ENCODE measurements around the gene TNFAIP1. TPM values are rescaled to one million over a fixed set of nuclear protein-coding genes. Genes with fewer than 3 reads are reported as not detected.

TNFAIP1 gene
- polyA plus RNA-seq, 3 donors from 2014 or later = 4.7 to 11.6 (median 6.7) TPM

- H3K27me3 Mint-ChIP-seq (ENCODE audit: low read depth in 3 of 3) = peaks cover 6 to 10% (median 6%) of the 10 kb centered on the region in 3 donors
- H3K4me3 Mint-ChIP-seq = peak overlapping the region; percentile 30 to 91 (median 87)
- no peaks in the 10 kb centered on the region for H3K36me3 Mint-ChIP-seq
- no peak for DNase-seq
- peaks cover 25 to 31% of the 10 kb centered on the region in 2 donors for H3K4me1 Mint-ChIP-seq
- H3K27ac Mint-ChIP-seq = peak overlapping the region in 1 of 6 donors; percentile 58
- no peaks in the 10 kb centered on the region for H3K9me3 Mint-ChIP-seq
Measured at GRCh38 chr17:28317099-28317965, 18.2 kb upstream of the TNFAIP1 start.

GRCh38 chr17:28317966-28318758 lies 17.4 kb upstream of the TNFAIP1 start:
- no peaks in the 10 kb centered on the region for H3K36me3 Mint-ChIP-seq
- H3K4me3 Mint-ChIP-seq = peak overlapping the region; percentile 87 to 91 (median 88)

GRCh38 chr17:28318759-28319597 lies 16.6 kb upstream of the TNFAIP1 start, which contains the start of gene TMEM97:
TMEM97 (plus strand) TSS chr17:28319200; CDS start chr17:28319240, 40 bp downstream.
- Mint-ChIP-seq H3K4me3 (peak within 1 kb of the TSS; percentile 87 to 91 (median 88)), H3K27ac (peak within 1 kb of the TSS; percentile 58 to 85 (median 76)), H3K36me3 (no peaks in the 10 kb centered on the region), H3K9me3 (no peaks in the 10 kb centered on the region), H3K27me3 (ENCODE audit: low read depth in 3 of 3) (peaks cover 6 to 10% (median 6%) of the 10 kb centered on the region in 3 donors), H3K4me1 (peaks cover 25 to 31% of the 10 kb centered on the region in 2 donors)
- DNase-seq = peak; percentile 95

More at GRCh38 chr17:28317966-28318758, 17.4 kb upstream of the TNFAIP1 start:
- H3K9me3 Mint-ChIP-seq = no peaks in the 10 kb centered on the region
- peak overlapping the region in 4 of 6 donors; percentile 24 to 85 (median 58) for H3K27ac Mint-ChIP-seq
- H3K27me3 Mint-ChIP-seq (ENCODE audit: low read depth in 3 of 3) = peaks cover 6 to 10% (median 6%) of the 10 kb centered on the region in 3 donors
- DNase-seq = no peak
- peaks cover 25 to 31% of the 10 kb centered on the region in 2 donors for H3K4me1 Mint-ChIP-seq

GRCh38 chr17:28319598-28319935 lies 16.0 kb upstream of the TNFAIP1 start:
- Mint-ChIP-seq H3K36me3 (no peaks in the 10 kb centered on the region), H3K9me3 (no peaks in the 10 kb centered on the region), H3K27ac (peak overlapping the region; percentile 58 to 85 (median 76)), H3K4me1 (peaks cover 25 to 31% of the 10 kb centered on the region in 2 donors), H3K27me3 (ENCODE audit: low read depth in 3 of 3) (peaks cover 6 to 10% (median 6%) of the 10 kb centered on the region in 3 donors), H3K4me3 (peak overlapping the region; percentile 87 to 91 (median 88))
- no peak for DNase-seq

GRCh38 chr17:28320215-28321061 lies 15.1 kb upstream of the TNFAIP1 start:
- H3K4me3 Mint-ChIP-seq = peak overlapping the region; percentile 87 to 91 (median 88)
- peaks cover 3 to 10% (median 6%) of the 10 kb centered on the region in 3 donors for H3K27me3 Mint-ChIP-seq (ENCODE audit: low read depth in 3 of 3)

GRCh38 chr17:28324267-28324745 lies 11.3 kb upstream of the TNFAIP1 start:
- H3K4me3 Mint-ChIP-seq = no peak overlapping the region
- H3K27ac Mint-ChIP-seq = no peak overlapping the region
- peaks cover 0 to 20% (median 8%) of the 10 kb centered on the region in 3 donors for H3K36me3 Mint-ChIP-seq
- peaks cover 11 to 14% of the 10 kb centered on the region in 2 donors for H3K4me1 Mint-ChIP-seq
- no peaks in the 10 kb centered on the region for H3K9me3 Mint-ChIP-seq
- H3K27me3 Mint-ChIP-seq (ENCODE audit: low read depth in 3 of 3) = peaks cover 0 to 2% (median 0%) of the 10 kb centered on the region in 3 donors
- DNase-seq = no peak

More at GRCh38 chr17:28320215-28321061, 15.1 kb upstream of the TNFAIP1 start:
- Mint-ChIP-seq H3K4me1 (peaks cover 25 to 31% of the 10 kb centered on the region in 2 donors), H3K36me3 (no peaks in the 10 kb centered on the region), H3K9me3 (no peaks in the 10 kb centered on the region), H3K27ac (peak overlapping the region; percentile 29 to 85 (median 64))
- no peak for DNase-seq

- H3K4me3 Mint-ChIP-seq = no peak overlapping the region
- peaks cover 0 to 20% (median 8%) of the 10 kb centered on the region in 3 donors for H3K36me3 Mint-ChIP-seq
- DNase-seq = no peak
- H3K4me1 Mint-ChIP-seq = peaks cover 6 to 9% of the 10 kb centered on the region in 2 donors
- H3K9me3 Mint-ChIP-seq = no peaks in the 10 kb centered on the region
- no peaks in the 10 kb centered on the region for H3K27me3 Mint-ChIP-seq (ENCODE audit: low read depth in 3 of 3)
- no peak overlapping the region for H3K27ac Mint-ChIP-seq
Measured at GRCh38 chr17:28324781-28325180, 10.8 kb upstream of the TNFAIP1 start.

GRCh38 chr17:28325211-28325610 lies 10.3 kb upstream of the TNFAIP1 start:
- peaks cover 2 to 5% of the 10 kb centered on the region in 2 donors for H3K4me1 Mint-ChIP-seq
- no peaks in the 10 kb centered on the region for H3K9me3 Mint-ChIP-seq
- H3K27ac Mint-ChIP-seq = no peak overlapping the region
- H3K27me3 Mint-ChIP-seq (ENCODE audit: low read depth in 3 of 3) = no peaks in the 10 kb centered on the region
- DNase-seq = no peak
- H3K4me3 Mint-ChIP-seq = no peak overlapping the region
- peaks cover 0 to 20% (median 8%) of the 10 kb centered on the region in 3 donors for H3K36me3 Mint-ChIP-seq

- no peak for DNase-seq
- Mint-ChIP-seq H3K9me3 (no peaks in the 10 kb centered on the region), H3K4me1 (no peaks in the 10 kb centered on the region), H3K36me3 (peaks cover 0 to 20% (median 8%) of the 10 kb centered on the region in 3 donors), H3K27me3 (ENCODE audit: low read depth in 3 of 3) (no peaks in the 10 kb centered on the region), H3K4me3 (no peak overlapping the region), H3K27ac (no peak overlapping the region)
Measured at GRCh38 chr17:28326114-28326513, 9.4 kb upstream of the TNFAIP1 start.

- Mint-ChIP-seq H3K36me3 (peaks cover 0 to 23% (median 8%) of the 10 kb centered on the region in 3 donors), H3K4me3 (no peak overlapping the region), H3K27ac (no peak overlapping the region), H3K4me1 (peaks cover 0 to 2% of the 10 kb centered on the region in 2 donors), H3K27me3 (ENCODE audit: low read depth in 3 of 3) (no peaks in the 10 kb centered on the region), H3K9me3 (no peaks in the 10 kb centered on the region)
- DNase-seq = no peak
Measured at GRCh38 chr17:28327031-28327607, 8.4 kb upstream of the TNFAIP1 start.

GRCh38 chr17:28327709-28328108 lies 7.9 kb upstream of the TNFAIP1 start:
- DNase-seq = no peak
- Mint-ChIP-seq H3K9me3 (no peaks in the 10 kb centered on the region), H3K4me1 (peaks cover 2 to 8% of the 10 kb centered on the region in 2 donors), H3K36me3 (peaks cover 0 to 25% (median 8%) of the 10 kb centered on the region in 3 donors), H3K27me3 (ENCODE audit: low read depth in 3 of 3) (peaks cover 0 to 1% (median 0%) of the 10 kb centered on the region in 3 donors), H3K4me3 (no peak overlapping the region), H3K27ac (peak overlapping the region in 1 of 6 donors; percentile 18)

- H3K9me3 Mint-ChIP-seq = no peaks in the 10 kb centered on the region
- peaks cover 0 to 1% (median 0%) of the 10 kb centered on the region in 3 donors for H3K27me3 Mint-ChIP-seq (ENCODE audit: low read depth in 3 of 3)
- H3K27ac Mint-ChIP-seq = no peak overlapping the region
- peaks cover 0 to 25% (median 8%) of the 10 kb centered on the region in 3 donors for H3K36me3 Mint-ChIP-seq
- peaks cover 2 to 10% of the 10 kb centered on the region in 2 donors for H3K4me1 Mint-ChIP-seq
- H3K4me3 Mint-ChIP-seq = no peak overlapping the region
- no peak for DNase-seq
Measured at GRCh38 chr17:28328325-28328724, 7.2 kb upstream of the TNFAIP1 start.

Data from immature natural killer cell (primary cell).